Measurements from ENCODE around the gene DGKI.

Gene DGKI

GRCh38 chr7:137684316-137684715 is 162.5 kb downstream of the DGKI start:
- Histone ChIP-seq H3K27me3 (ENCODE audit: low read length) (0 out of 2 replicates have a peak, but pooled peaks cover 3% of the 10 kb centered on the region), H3K9me3 (ENCODE audit: insufficient read depth, low read length) (no peaks in the 10 kb centered on the region), H3K27ac (ENCODE audit: low read depth, low read length) (no peak overlapping the region), H3K9ac (ENCODE audit: low read length) (no peak overlapping the region), H3K4me2 (ENCODE audit: low read depth, low read length, poor library complexity, severe bottlenecking) (no peak overlapping the region), H3K4me3 (ENCODE audit: insufficient read depth, low read length, poor library complexity, severe bottlenecking) (no peak overlapping the region), H3K9me2 (replicated peaks; ENCODE audit: insufficient read depth, low read length) (no peaks in the 10 kb centered on the region), H3K36me3 (ENCODE audit: low read length) (no peaks in the 10 kb centered on the region), H2AFZ (ENCODE audit: low read depth, low read length, severe bottlenecking) (no peak overlapping the region), H4K20me1 (ENCODE audit: low read depth, low read length) (no peaks in the 10 kb centered on the region), H3K79me2 (ENCODE audit: insufficient read depth, low read length) (no peaks in the 10 kb centered on the region), H3F3A (ENCODE audit: insufficient read depth) (no peaks in the 10 kb centered on the region)
- TF ChIP-seq, protein P1, sequence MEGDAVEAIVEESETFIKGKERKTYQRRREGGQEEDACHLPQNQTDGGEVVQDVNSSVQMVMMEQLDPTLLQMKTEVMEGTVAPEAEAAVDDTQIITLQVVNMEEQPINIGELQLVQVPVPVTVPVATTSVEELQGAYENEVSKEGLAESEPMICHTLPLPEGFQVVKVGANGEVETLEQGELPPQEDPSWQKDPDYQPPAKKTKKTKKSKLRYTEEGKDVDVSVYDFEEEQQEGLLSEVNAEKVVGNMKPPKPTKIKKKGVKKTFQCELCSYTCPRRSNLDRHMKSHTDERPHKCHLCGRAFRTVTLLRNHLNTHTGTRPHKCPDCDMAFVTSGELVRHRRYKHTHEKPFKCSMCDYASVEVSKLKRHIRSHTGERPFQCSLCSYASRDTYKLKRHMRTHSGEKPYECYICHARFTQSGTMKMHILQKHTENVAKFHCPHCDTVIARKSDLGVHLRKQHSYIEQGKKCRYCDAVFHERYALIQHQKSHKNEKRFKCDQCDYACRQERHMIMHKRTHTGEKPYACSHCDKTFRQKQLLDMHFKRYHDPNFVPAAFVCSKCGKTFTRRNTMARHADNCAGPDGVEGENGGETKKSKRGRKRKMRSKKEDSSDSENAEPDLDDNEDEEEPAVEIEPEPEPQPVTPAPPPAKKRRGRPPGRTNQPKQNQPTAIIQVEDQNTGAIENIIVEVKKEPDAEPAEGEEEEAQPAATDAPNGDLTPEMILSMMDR (IDR thresholded peaks at IDR 0.05; ENCODE audit: insufficient read depth, low read length, poor library complexity, severe bottlenecking) = no peak
- TF ChIP-seq EZH2phosphoT487 (conservative IDR thresholded peaks at IDR 0.05; ENCODE audit: low read length) = no peak

DNA sequence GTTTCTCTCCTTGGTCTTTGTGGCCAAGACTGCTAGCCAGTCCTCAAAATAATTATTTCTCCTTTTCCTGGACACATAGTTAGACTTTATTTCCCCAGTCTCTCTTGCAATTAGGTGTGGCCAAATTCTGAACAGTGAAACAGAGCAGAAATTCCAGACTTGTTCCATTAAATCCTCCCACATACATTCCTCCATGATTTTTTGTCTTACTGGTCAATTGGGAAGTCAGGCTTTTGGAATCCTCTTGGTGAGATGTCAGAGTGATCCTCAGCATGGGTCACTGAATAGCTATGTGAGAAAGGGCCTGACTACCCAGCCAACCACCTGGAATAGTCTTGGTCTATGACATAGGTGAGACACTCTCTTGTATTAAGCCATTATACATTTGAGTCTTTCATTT is 164.2 kb downstream of the DGKI start:
- no peak overlapping the region for H3K27ac ChIP-seq (ENCODE audit: low read depth, low read length)
- no peak overlapping the region for H3K4me2 ChIP-seq (ENCODE audit: low read depth, low read length, poor library complexity, severe bottlenecking)
- no peak overlapping the region for H3K9ac ChIP-seq (ENCODE audit: low read length)

DNA sequence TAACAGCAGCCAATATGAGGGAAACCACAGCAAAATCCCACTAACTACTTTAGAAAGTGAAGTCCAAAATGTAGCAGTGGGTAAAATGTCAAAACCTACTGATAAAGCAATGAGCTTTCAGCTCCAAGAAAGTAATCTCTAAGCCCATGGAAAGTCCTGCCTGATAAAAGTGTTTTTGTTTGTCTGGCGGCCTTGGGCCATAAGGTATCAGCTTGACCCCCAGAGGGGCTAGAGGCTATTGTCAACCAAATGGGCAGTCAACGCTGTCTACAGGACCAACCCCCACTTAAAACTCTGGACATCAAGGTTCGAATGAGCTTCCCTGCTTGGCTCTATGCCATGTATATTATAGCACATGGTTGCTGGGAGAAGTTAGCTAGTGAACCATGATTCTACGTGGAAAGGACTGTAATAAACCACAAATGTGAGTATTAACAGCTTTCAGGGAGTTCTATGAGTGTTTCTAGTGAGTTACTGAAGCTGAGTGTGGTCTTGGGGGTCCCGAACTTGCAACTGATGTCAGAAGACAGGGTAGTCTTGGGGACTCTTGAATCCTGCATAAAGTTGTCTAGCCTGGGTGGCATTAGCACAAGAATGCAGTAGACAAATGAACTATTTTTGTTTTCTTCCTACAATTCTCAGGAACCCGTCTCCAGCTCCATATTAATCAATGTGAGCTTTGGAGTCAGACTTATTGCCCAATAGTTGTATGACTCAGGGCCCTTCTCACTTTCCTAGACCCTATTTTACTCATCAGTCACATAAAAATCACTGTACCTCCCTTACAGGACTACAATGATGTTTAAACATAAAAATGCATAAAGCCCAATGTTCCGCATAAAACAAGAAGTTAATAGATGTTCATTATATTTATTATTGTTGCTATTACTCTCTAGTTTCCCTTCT is 164.9 kb downstream of the DGKI start:
- H3K4me3 ChIP-seq (ENCODE audit: insufficient read depth, low read length, poor library complexity, severe bottlenecking) = no peak overlapping the region
- 0 out of 2 replicates have a peak, but pooled peaks cover 3% of the 10 kb centered on the region for H3K27me3 ChIP-seq (ENCODE audit: low read length)
- H3K9ac ChIP-seq (ENCODE audit: low read length) = no peak overlapping the region
- no peaks in the 10 kb centered on the region for H3K79me2 ChIP-seq (ENCODE audit: insufficient read depth, low read length)
- H3F3A ChIP-seq (ENCODE audit: insufficient read depth) = no peaks in the 10 kb centered on the region
- no peaks in the 10 kb centered on the region for H3K9me2 ChIP-seq (replicated peaks; ENCODE audit: insufficient read depth, low read length)
- TF ChIP-seq EZH2phosphoT487 (conservative IDR thresholded peaks at IDR 0.05; ENCODE audit: low read length) = no peak
- TF ChIP-seq, protein P1 (IDR thresholded peaks at IDR 0.05; ENCODE audit: insufficient read depth, low read length, poor library complexity, severe bottlenecking) = no peak
- H3K36me3 ChIP-seq (ENCODE audit: low read length) = no peaks in the 10 kb centered on the region
- no peak overlapping the region for H3K4me2 ChIP-seq (ENCODE audit: low read depth, low read length, poor library complexity, severe bottlenecking)
- H3K27ac ChIP-seq (ENCODE audit: low read depth, low read length) = no peak overlapping the region
- H4K20me1 ChIP-seq (ENCODE audit: low read depth, low read length) = no peaks in the 10 kb centered on the region
- H3K9me3 ChIP-seq (ENCODE audit: insufficient read depth, low read length) = no peaks in the 10 kb centered on the region
- no peak overlapping the region for H2AFZ ChIP-seq (ENCODE audit: low read depth, low read length, severe bottlenecking)

More for the DNA sequence above, 164.2 kb downstream of the DGKI start:
- Histone ChIP-seq H3K4me3 (ENCODE audit: insufficient read depth, low read length, poor library complexity, severe bottlenecking) (no peak overlapping the region), H2AFZ (ENCODE audit: low read depth, low read length, severe bottlenecking) (no peak overlapping the region), H3K36me3 (ENCODE audit: low read length) (no peaks in the 10 kb centered on the region), H3K9me3 (ENCODE audit: insufficient read depth, low read length) (no peaks in the 10 kb centered on the region), H4K20me1 (ENCODE audit: low read depth, low read length) (no peaks in the 10 kb centered on the region), H3F3A (ENCODE audit: insufficient read depth) (no peaks in the 10 kb centered on the region), H3K27me3 (ENCODE audit: low read length) (0 out of 2 replicates have a peak, but pooled peaks cover 3% of the 10 kb centered on the region), H3K79me2 (ENCODE audit: insufficient read depth, low read length) (no peaks in the 10 kb centered on the region), H3K9me2 (replicated peaks; ENCODE audit: insufficient read depth, low read length) (no peaks in the 10 kb centered on the region)
- TF ChIP-seq EZH2phosphoT487 (conservative IDR thresholded peaks at IDR 0.05; ENCODE audit: low read length) = no peak
- TF ChIP-seq, protein P1 (IDR thresholded peaks at IDR 0.05; ENCODE audit: insufficient read depth, low read length, poor library complexity, severe bottlenecking) = no peak
